Skeletal muscle tissue (tissue), 4 donors: Measurements from ENCODE around the gene NANS. TPM values are rescaled to one million over a fixed set of nuclear protein-coding genes. Genes with fewer than 3 reads are reported as not detected.

ENCODE experiments used
- H3K27ac ChIP-seq: one replicate; pipeline ENCODE4 v1.7.0; 2013; ENCODE audit warnings: mild to moderate bottlenecking, low read depth, low read length, inconsistent platforms
- H3K27me3 ChIP-seq, 3 donors: one replicate each; pipeline ENCODE4 v1.7.0; 2013; ENCODE audit warnings: low read length in 3 of 3; ENCODE audit not compliant: control insufficient read depth in 3 of 3, insufficient read depth in 3 of 3
- H3K36me3 ChIP-seq, 3 donors: one replicate each; pipeline ENCODE4 v1.7.0; 2013; ENCODE audit warnings: low read length in 3 of 3; ENCODE audit not compliant: control insufficient read depth in 3 of 3, insufficient read depth in 3 of 3
- H3K4me1 ChIP-seq, 3 donors: one replicate each; pipeline ENCODE4 v1.7.0; 2013; ENCODE audit warnings: low read length in 3 of 3, mild to moderate bottlenecking in 3 of 3; ENCODE audit not compliant: control insufficient read depth in 3 of 3, insufficient read depth in 3 of 3
- H3K4me3 ChIP-seq, 3 donors: one replicate each; pipeline ENCODE4 v1.7.0; 2013; ENCODE audit warnings: low read length in 3 of 3
- H3K9ac ChIP-seq, 3 donors: one replicate each; pipeline ENCODE4 v1.7.0; 2013; ENCODE audit warnings: low read length in 3 of 3, mild to moderate bottlenecking in 3 of 3, moderate library complexity in 2 of 3, low read depth in 1 of 3
- H3K9me3 ChIP-seq, 3 donors: one replicate each; pipeline ENCODE4 v1.7.0; 2013; ENCODE audit warnings: low read length in 3 of 3; ENCODE audit not compliant: control insufficient read depth in 3 of 3
- total RNA-seq: library from RNA; depleted of rRNA; stranded (reverse); fragments of >200 nt; gene quantifications from one replicate; pipeline ENCODE4 v1.2.3, GENCODE V29; 2014
- donor health status: Osteomylitis.

The NANS gene
- total RNA-seq, result 32.4 TPM

- H3K4me3 ChIP-seq, result peak within 1 kb of the TSS; percentile 88 to 94 (median 91)
- peak within 1 kb of the TSS; percentile 87 for H3K27ac ChIP-seq
- peaks cover 3 to 5% (median 4%) of the 10 kb centered on the region in 3 donors for H3K36me3 ChIP-seq
- H3K9ac ChIP-seq, result peak within 1 kb of the TSS; percentile 82 to 89 (median 84)
- H3K9me3 ChIP-seq, result no peaks in the 10 kb centered on the region
- peaks cover 4 to 13% (median 12%) of the 10 kb centered on the region in 3 donors for H3K4me1 ChIP-seq
- no peaks in the 10 kb centered on the region for H3K27me3 ChIP-seq
Measured at GRCh38 chr9:98056269-98057137, at the start of gene NANS. Gene NANS, plus strand, starts transcription at chr9:98056732. Its CDS starts 77 bp downstream, at chr9:98056809.

DNA sequence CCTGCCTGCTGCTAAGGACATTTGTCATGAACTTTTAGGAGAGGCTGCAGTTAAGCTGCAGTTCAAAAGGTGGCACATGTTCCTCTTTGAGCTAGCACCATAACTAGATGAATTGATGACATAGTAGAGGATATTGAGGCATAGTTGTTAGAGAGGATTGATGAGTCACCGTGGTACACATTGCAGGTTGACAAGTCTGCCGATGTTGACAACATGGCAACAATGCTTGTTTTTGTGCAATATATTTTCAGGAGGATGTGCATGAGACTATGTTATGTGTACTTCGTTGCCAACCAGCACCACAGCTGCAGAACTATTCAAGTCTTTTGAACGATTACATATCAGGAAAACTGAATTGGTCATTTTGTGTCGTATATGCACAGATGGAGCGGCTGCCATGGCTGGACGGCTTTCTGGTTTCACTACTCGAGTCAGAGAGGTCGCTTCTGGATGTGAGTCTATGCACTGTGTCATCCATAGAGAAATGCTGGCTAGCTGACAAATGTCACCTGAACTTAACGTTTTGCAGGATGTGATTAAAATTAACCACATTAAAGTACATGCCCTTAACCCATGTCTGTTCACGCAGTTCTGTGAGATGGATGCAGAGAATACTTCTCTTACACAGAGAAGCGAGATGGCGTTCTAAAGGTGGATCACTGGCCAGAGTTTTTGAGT lies 49.1 kb upstream of the NANS start:
- Histone ChIP-seq H3K27ac (no peak overlapping the region), H3K4me1 (peaks cover 0 to 10% (median 4%) of the 10 kb centered on the region in 3 donors), H3K4me3 (no peak overlapping the region), H3K27me3 (no peaks in the 10 kb centered on the region), H3K9ac (no peak overlapping the region), H3K9me3 (no peaks in the 10 kb centered on the region), H3K36me3 (peaks cover 31 to 66% (median 55%) of the 10 kb centered on the region in 3 donors)

DNA sequence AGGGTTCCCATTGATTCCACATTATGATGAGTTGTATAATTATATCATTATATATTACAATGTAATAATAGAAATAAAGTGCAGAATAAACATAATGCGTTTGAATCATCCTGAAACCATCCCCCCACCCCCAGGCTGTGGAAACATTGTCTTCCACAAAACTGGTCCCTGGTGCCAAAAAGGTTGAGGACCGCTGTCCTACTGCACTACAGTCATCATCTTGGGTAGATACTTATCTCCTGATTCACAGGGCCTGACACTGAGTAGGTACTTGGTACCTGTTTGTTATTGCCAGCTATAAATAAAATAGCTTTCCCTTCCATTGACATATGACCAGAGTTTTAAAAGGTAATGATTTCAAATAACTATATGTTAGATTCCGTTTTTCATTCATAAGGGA lies 47.8 kb upstream of the NANS start:
- Histone ChIP-seq H3K27me3 (no peaks in the 10 kb centered on the region), H3K9ac (no peak overlapping the region), H3K4me3 (no peak overlapping the region), H3K4me1 (peaks cover 0 to 10% (median 4%) of the 10 kb centered on the region in 3 donors), H3K27ac (no peak overlapping the region), H3K36me3 (peaks cover 38 to 73% (median 67%) of the 10 kb centered on the region in 3 donors), H3K9me3 (no peaks in the 10 kb centered on the region)

DNA sequence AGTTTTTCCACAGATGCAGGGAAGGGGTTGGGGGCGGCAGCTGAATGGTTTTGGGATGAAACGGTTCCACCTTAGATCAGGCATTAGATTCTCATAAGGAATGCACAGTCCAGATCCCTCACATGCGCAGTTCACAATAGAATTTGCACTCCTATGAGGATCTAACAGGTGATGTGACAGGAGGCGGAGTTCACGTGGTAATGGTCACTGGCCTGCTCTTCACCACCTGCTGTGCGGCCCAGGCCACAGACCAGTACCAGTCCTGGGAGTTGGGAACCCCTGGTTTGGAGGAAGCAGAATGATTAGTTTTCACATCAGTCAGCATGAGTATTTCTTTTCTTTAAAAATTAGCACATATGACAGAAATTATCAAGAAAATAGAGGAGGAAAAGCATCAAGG lies 47.1 kb upstream of the NANS start:
- Histone ChIP-seq H3K9ac (no peak overlapping the region), H3K36me3 (peaks cover 40 to 74% (median 71%) of the 10 kb centered on the region in 3 donors), H3K27me3 (no peaks in the 10 kb centered on the region), H3K27ac (peak overlapping the region; percentile 15), H3K4me1 (peaks cover 0 to 10% (median 4%) of the 10 kb centered on the region in 3 donors), H3K4me3 (no peak overlapping the region), H3K9me3 (no peaks in the 10 kb centered on the region)

DNA sequence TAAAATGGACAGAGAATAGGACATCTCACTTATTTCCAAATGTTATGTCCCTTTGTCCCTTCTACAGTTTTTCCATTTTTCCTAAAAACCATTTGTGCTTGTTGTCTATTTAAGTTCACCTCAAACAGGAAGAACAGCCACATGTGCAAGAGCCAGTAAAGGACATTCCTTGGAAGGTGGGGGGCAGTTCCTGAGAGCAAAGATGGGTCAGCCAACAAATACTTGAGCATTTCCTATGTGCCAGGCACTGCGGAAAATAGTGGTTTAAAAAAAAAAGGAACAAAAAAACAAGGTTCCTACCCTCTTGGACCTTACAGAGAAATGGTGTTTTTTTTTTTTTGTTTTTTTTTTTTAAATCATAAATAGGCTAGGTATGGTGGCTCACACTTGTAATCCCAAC lies 46.6 kb upstream of the NANS start:
- Histone ChIP-seq H3K9ac (no peak overlapping the region), H3K4me3 (no peak overlapping the region), H3K27me3 (no peaks in the 10 kb centered on the region), H3K27ac (peak overlapping the region; percentile 15), H3K4me1 (peaks cover 0 to 10% (median 4%) of the 10 kb centered on the region in 3 donors), H3K36me3 (peaks cover 41 to 77% (median 74%) of the 10 kb centered on the region in 3 donors), H3K9me3 (no peaks in the 10 kb centered on the region)

GRCh38 chr9:98010445-98010844 lies 46.1 kb upstream of the NANS start:
- peaks cover 37 to 77% (median 73%) of the 10 kb centered on the region in 3 donors for H3K36me3 ChIP-seq
- no peaks in the 10 kb centered on the region for H3K27me3 ChIP-seq
- no peak overlapping the region for H3K27ac ChIP-seq

DNA sequence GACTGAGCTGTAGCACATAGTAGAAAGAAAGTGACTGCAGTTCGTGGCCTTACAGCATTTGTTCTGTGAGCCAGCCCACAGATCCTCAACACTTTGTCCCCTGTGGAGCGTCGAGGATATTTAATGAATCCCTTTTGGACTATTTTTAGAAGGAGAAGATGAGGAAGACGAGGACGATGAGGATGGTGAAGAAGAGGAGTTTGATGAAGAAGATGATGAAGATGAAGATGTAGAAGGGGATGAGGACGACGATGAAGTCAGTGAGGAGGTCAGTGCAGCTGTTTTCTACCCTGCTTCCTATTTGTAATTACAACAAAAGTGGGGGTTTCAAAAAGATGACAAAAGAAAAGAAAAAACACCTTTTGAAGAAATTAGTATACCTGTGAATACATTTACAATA lies 45.4 kb upstream of the NANS start:
- Histone ChIP-seq H3K9ac (no peak overlapping the region), H3K4me3 (no peak overlapping the region), H3K36me3 (peaks cover 34 to 77% (median 69%) of the 10 kb centered on the region in 3 donors), H3K9me3 (no peaks in the 10 kb centered on the region), H3K27ac (no peak overlapping the region), H3K4me1 (peaks cover 0 to 4% (median 4%) of the 10 kb centered on the region in 3 donors), H3K27me3 (no peaks in the 10 kb centered on the region)

More at GRCh38 chr9:98010445-98010844, 46.1 kb upstream of the NANS start:
- H3K9ac ChIP-seq, result no peak overlapping the region
- no peak overlapping the region for H3K4me3 ChIP-seq
- H3K9me3 ChIP-seq, result no peaks in the 10 kb centered on the region
- H3K4me1 ChIP-seq, result peaks cover 0 to 10% (median 4%) of the 10 kb centered on the region in 3 donors

- Histone ChIP-seq H3K27me3 (no peaks in the 10 kb centered on the region), H3K9me3 (no peaks in the 10 kb centered on the region), H3K4me3 (no peak overlapping the region), H3K36me3 (peaks cover 23 to 62% (median 47%) of the 10 kb centered on the region in 3 donors), H3K9ac (no peak overlapping the region), H3K4me1 (peaks cover 16 to 34% (median 31%) of the 10 kb centered on the region in 3 donors), H3K27ac (no peak overlapping the region)
Measured at GRCh38 chr9:98016137-98016680, 40.3 kb upstream of the NANS start.

GRCh38 chr9:98017306-98017705 lies 39.2 kb upstream of the NANS start:
- peak overlapping the region; percentile 3 for H3K27ac ChIP-seq
- no peak overlapping the region for H3K9ac ChIP-seq
- no peaks in the 10 kb centered on the region for H3K27me3 ChIP-seq
- peaks cover 20 to 52% (median 40%) of the 10 kb centered on the region in 3 donors for H3K36me3 ChIP-seq
- H3K4me3 ChIP-seq, result no peak overlapping the region
- no peaks in the 10 kb centered on the region for H3K9me3 ChIP-seq
- H3K4me1 ChIP-seq, result peaks cover 23 to 43% (median 40%) of the 10 kb centered on the region in 3 donors
